Measurements from ENCODE around the gene GPBP1. TPM values are rescaled to one million over a fixed set of nuclear protein-coding genes. Genes with fewer than 3 reads are reported as not detected.

The GPBP1 gene
- total and polyA plus RNA-seq, 5 donors from 2014 or later, result 88.8 to 171 (median 98.5) TPM

Other genes with a start within 250 kb of the GPBP1 start
- gene MIER3, start 221.9 kb upstream of the GPBP1 start, total RNA-seq, result 23.1 TPM
- gene MIER3, start 221.9 kb upstream of the GPBP1 start, polyA plus RNA-seq, result 10 to 100 TPM in 1 of 4 donors, 1 to 10 TPM in 3; 6.1 to 12.4 (median 6.7) TPM

Measured in CD4-positive, CD25-positive, alpha-beta regulatory T cell (primary cell).